Activated naive CD4-positive, alpha-beta T cell treated with Interleukin-2 at 50 U/mL for 16 hours (primary cell): ENCODE results near the gene CYP2B6.
"Not testable (repeated sequence)": the region's sequence is repeated elsewhere in the genome, so short reads cannot be mapped to it uniquely, and the experiment has no call there.

ENCODE experiments used
- DNase-seq: peaks from one replicate; pipeline ENCODE4 v3.0.0-alpha.2; 2020

Gene CYP2B6

DNA sequence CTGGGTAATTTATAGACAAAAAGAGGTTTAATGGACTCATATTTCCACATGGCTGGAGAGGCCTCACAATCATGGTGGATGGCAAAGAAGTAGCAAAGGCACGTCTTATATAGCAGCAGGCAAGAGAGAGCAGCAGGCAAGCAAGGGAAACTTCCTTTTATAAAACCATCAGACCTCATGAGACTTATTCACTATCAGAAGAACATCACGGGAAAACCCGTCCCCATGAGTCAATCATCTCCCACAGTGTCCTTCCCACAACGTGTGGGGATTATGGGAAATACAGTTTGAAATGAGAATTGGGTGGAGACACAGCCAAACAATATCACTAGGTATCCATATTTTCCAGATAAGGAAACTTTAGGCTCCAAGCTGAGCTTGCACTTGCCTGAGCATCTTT is 9.5 kb upstream of the CYP2B6 start:
- DNase-seq: no peak

DNA sequence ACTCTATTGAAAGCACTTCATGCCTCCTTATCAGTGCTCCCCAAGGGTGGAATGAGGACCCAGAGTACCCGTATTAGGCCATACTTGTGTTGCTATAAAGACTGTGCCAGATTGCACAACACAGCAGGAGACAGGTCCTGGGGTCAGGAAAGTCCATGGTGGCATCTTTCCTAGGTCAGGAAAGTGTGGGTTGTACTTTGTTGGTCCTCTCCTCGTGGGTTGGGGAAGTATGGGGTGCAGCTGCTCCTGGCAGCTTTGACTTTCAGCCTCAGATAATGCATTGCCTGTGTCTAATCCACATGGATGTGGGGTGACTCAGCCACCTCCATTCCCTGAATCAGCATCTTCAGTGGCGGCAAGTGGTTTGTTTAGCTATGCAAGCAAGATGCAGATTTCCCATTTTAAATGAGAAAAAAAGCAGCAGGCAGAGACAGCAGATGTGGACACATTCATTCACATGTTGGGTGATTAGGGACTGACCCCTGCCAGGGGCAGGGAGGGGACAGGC is 8.4 kb upstream of the CYP2B6 start:
- no peak for DNase-seq

DNA sequence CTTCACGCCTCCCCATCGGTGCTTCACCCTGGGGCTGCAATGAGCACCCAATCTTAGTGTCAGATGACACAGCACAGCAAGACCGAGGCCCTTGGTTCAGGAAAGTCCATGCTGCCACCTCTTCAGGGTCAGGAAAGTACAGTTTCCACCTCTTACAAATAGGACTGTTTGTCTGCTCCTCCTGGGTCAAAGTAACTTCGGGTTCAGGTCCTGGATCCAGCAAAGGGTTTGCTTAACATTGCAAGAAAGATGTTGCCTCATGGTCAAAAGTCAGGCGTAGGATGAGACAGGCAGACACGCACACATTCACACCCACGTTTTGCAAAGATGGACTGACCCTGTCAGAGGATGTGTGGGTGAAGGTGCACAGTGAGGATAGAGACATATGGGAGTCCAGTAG is 1.6 kb upstream of the CYP2B6 start:
- no peak for DNase-seq

DNA sequence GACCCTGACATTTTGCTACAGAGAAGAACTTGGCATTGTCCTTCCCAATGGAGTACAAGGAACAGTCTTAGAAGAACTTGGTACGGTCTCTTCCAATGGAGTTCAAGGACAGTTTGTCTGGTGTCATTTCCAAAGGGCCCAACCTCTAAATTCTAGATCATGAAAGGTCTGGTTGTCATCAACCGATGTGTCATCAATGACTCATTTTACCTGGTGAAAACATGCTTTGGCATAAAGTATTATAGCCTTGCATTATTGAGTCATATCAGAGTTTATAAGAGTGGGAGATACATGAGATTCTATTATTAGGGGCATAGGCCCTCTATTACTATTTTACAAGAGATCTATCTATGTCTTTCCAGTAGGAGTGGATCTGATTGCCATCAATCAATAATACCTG is 4.3 kb downstream of the CYP2B6 start:
- DNase-seq: no peak

DNA sequence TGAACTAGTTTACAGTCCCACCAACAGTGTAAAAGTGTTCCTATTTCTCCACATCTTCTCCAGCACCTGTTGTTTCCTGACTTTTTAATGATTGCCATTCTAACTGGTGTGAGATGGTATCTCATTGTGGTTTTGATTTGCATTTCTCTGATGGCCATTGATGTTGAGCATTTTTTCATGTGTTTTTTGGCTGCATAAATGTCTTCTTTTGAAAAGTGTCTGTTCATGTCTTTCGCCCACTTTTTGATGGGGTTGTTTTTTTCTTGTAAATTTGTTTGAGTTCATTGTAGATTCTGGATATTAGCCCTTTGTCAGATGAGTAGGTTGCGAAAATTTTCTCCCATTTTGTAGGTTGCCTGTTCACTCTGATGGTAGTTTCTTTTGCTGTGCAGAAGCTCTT is 7.9 kb downstream of the CYP2B6 start:
- not testable (repeated sequence) for DNase-seq

DNA sequence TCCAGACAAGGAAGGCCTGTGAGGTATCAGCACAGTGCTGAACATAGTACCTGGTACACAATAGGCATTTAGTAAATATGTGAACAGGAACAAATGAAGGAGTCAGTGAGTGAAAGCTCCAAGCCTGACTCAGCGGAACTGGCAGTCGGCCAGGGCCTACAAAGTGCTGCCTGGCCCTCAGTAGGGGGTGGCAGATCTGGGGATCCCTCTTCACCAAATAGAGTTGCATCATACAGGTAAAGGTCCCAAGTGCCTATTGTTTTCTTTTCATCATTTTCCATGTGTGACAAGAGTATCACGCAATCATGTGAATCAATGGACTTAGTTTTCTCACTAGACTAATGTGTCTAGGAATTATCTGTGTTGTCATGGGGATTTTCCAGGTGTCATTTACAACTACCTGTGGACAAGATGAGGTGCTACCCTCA is 9.2 kb downstream of the CYP2B6 start:
- DNase-seq: no peak

DNA sequence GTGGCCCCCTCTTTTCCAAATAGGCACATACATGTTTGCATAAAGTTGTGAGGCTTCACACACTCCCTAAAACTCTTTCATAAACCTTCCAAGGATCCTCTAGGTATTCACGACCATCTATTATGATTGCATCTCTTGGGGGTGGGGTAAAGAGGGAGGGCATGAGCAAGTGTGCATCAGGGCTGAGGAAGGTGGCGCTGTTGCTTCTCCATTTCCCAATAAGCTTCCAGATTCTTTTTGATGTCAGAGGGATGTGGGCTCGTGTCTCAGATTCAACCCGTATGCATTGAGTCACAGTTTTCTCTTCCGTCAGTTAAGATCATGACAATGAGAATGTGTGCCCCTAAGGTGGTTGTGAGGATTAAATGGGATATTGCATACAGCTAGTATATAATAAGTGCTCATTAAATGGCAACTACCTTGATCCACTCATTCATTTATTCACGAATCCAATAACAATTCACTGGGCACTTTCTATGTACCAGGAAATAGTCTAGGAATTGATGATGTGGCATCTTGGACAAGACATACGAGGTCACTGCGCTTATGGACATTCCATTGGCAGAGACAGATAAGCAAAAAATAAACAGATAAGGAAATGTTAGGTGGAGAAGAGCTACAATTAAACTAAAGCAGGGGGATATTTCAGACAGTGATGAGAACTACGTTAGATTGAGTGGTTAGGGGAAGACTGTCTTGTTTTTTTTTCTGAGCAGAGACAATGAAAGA is 10.3 kb downstream of the CYP2B6 start:
- no peak for DNase-seq

DNA sequence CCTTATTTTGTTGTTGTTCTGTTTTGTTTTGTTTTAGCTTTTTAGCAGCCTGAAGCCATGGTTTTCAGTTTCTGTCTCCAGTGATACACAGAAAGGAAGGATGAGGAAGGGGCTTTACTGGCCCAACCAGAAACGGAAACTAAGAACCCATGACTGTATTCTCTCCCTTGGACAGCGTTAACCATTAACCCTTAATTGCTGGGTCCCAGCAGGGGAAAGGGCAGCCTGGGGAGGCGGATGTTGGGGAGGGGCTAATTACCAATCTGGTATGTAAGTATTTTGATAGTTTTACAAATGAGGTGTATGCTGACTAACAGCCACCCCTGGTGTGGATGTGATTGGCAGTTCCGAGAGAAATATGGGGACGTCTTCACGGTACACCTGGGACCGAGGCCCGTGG is 12.6 kb downstream of the CYP2B6 start:
- not testable (repeated sequence) for DNase-seq

DNA sequence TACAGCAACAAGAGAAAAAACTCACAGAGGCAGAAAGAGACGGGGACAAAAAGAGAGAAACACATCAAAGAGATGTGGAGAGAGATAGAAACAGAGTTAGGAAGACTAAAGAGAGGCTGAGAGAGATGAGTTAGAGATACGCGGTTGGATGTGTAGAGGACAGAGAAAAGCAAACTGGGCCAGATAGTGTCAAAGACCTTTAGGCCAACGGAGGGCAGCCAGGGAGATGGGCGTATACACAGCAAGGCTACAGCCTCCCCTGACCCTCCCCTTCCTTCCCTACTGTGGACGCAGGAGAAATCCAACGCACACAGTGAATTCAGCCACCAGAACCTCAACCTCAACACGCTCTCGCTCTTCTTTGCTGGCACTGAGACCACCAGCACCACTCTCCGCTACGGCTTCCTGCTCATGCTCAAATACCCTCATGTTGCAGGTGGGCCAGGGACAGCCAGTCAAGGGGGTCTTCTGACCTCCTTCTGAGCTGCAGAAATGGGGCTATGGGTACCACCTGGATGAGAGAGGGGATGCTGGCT is 18.7 kb downstream of the CYP2B6 start:
- no peak for DNase-seq

DNA sequence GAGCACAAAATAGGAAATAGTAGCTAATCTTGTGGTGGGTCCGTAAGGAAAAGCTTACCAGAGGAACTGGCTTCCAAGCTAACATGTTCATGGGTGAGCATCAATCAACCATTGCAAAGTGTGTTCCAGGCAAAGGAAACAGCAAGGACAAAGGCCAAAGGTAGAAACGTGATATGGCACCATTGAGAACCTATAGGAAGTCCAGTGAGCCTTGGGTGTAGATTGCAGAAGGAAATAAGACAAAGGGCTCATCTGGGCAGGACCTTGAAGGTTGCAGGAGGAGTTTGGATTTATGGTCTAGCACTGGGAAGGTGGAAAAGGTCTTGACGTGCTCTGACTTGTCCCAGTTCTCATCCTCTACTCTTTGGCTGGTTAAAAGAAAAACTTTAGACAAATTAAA is 22.3 kb downstream of the CYP2B6 start:
- DNase-seq: no peak

DNA sequence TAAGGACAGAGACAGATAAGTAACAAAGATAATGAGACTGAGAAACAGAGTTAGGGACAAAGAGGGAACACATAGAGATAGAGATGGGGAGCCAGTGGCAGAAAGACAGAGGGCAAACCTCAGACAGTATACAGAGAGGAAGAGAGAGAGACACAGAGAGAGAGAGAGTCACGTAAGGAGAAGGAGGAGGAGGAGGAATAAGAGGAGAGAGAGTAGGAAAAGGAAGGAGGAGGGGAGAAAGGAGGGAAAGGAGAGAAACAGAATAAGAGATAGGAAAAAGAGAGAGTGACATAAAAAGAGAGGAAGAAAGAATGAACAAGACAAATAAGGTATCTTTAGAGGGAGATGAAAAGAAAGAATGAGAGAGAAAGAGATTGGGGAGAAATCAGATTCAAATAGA is 23.6 kb downstream of the CYP2B6 start:
- DNase-seq: no peak

DNA sequence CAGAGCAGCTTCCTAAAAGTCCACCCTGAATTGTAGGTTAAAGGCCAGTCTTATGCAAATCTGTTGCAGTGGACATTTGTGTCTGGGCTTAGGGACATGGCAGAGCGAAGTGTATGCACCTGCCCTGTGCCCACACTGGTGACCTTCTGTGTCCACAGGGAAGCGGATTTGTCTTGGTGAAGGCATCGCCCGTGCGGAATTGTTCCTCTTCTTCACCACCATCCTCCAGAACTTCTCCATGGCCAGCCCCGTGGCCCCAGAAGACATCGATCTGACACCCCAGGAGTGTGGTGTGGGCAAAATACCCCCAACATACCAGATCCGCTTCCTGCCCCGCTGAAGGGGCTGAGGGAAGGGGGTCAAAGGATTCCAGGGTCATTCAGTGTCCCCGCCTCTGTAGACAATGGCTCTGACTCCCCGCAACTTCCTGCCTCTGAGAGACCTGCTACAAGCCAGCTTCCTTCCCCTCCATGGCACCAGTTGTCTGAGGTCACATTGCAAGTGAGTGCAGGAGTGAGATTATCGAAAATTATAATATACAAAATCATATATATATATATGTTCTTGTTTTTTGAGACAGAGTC is 25.5 kb downstream of the CYP2B6 start:
- no peak for DNase-seq

DNA sequence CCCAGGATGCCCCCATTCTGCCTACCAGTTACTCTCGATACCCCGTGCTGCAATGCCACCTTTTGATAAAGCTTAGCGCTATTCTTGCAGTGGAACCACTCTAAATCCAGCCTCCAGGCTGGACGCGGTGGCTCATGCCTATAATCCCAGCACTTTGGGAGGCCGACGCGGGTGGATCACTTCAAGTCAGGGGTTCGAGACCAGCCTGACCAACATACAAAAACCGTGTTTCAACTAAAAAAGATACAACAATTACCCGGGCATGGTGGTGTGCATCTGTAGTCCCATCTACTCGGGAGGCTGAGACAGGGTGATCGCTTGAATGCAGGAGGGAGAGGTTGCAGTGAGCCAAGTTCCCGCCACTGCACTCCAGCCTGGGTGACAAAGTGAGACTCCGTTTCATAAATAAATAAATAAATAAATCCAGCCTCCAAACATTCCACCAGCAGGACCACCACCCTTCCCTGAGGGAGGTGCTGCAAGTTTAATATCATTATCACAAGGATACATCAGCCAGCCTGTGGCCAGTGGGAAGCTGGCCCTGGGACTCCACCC is 27.7 kb downstream of the CYP2B6 start:
- DNase-seq: no peak

DNA sequence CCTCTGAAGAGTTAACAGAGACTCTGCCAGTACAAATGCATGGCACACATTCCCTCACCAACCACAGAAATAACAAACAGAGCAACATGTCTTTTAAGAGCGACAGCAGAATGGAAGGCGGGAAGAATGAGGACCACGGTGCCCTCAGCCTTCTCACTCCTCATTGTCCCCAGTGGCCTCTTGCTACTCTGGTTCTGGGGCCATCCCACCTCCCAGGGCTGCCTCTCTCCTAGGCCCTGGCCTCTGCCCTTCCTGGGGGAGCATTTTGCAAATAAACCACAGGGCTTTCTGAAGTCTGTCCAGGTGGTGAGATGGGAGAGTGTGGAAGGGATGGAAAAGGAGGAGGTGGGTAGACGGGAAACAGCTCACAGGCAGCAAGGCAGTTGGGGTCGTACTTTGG is 28.3 kb downstream of the CYP2B6 start:
- DNase-seq: no peak

DNA sequence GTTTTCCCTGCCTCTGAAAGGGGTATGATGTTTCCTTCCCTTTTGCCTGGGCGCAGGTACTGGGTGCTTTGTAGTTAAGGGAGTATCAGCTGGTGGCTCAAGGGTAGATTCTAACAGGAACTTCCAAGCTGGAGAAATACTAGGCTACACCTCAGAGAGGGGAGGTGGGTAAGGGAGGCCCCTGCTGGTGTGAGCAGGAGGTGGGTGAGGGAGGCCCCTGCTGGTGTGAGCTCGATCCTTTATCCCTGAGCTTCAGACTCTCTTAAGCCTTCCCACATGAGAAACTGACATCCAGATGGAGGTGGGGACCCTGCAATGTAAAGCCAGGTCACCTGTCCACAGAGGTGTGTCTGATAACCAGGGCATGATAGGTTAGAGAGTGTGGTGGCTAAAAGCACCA is 32.1 kb downstream of the CYP2B6 start:
- DNase-seq: no peak

DNA sequence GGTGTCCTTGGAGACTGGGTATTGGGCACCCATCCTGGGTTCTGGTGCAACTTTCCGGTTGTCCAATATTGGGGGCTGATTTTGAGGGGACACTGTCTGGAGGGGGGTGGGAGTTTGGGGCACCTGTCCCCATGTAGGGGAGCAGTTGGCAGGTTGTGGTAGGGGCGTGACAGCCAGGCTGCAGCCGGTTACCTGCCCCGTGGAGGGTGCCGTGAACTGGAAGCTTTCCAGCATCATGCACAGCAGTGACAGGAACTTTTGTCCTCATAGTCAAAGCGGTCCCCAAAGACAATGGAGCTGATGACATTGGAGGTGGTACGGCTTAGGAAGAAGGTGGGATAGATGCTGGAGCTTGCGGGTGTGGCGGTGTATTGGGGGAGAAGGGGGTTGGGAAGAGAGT is 34.3 kb downstream of the CYP2B6 start:
- DNase-seq: no peak

DNA sequence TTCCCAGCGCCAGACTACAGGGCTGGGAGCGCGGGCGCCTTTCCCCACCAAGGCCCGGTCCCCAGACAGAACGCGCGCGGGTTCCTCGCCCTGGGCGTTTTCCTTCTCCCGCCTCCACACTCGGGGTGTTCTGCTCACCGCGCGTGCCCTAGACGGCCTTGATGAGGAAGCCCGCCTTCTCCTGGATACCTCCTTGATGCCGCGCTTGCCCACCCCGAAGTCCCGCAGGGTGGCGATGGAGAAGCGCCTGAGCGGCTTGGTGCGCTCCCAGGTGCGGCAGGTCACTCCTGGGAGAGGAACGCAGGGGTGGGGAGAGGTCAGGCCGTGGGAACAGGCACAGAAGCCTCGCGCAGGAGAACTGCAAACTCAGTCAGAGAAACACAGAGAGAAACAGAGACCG is 34.8 kb downstream of the CYP2B6 start:
- DNase-seq: no peak

DNA sequence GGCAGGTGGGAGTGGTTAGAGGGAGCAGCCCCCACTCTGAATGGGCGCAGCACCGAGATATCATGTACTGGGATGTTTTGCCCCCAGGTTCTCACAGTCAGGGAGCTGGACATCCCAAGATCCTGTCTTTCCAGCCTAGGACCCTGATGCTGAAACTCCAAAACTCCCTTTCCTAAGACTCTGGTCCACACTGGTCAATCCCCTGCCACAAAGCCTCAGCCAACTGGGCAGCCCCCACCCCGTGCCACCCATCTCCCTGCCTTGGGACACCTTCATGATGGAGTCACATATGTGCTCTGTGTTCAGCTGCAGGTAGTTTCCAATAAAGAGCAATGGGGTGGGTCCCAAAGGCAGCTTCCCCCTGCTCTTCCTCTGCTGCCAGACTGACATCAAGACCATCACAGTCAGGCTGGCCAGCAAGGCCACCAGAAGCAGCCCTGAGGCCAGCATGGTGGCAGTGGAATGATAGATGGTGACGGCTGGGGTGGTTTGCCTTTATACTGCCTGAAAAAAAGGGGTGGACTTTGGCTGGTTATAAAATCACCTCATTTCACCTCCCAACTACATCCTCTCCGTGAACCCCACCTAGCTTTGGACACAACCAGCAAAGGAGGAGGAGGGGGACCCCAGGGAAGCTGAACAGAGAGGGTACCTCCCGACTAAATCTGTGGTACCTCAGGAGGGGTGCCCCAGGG is 36.3 kb downstream of the CYP2B6 start:
- DNase-seq: no peak

DNA sequence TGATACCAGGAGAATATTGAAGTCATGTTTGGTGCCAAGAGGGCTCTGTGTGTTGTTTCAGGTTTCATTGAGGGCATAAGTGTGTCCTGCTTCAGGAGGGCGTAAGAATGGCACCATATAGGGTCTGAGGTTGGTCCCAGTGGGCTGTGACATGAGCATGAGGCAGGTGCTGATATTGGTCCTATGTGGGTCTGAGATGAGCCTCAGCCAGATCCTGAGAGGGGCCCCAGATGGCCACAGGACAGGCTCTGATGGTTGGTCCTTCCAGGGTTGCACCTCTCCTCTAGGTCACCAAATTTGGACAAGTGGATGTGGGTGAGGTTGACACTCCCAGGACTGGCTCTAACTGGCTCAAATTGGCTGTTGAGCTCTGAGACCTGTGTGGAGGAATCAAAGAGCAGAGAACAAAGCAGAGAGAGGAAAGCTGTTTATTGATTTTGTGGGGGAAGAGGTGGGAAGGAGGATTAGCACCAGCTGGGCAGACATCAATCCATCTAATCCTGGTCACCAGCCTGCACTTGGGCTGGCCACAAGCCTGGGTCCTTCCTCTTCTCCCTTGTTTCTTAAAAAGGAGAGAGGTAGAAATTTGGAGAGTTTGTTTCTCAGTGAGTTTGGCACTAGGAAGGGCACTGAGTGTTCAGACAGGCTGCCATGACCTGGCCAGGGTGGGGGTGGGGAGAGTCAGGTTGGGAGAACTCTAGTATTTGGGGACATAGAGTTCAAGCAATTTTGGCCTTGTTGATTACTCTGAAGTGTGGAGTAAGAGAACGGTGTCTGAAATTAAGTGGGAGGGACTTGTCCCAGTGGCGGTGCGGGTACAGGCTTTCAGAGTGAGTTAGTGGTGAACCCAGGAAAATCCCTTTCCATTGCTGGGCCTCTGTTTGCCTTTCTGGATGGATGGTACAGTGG is 38.7 kb downstream of the CYP2B6 start:
- DNase-seq: no peak

DNA sequence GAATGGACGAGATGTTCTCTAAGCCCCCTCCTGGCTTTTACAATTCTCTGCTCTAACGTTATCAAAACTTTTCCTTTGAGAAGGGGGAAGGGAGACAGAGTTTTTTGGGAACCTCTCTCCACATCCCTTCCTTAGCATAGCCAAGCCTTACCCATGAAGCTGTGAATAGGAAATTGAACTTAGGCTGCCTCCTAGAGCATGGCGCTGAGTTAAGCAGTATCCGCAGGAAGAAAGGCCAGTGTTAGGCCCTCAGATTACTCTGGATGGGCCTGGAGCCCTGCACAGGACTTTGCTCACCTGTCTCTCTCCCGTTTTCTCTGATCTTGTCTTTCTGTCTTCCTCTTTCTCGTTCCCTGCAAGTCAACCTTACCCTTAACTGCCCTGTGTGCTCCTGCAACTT is 39.6 kb downstream of the CYP2B6 start:
- DNase-seq: no peak

DNA sequence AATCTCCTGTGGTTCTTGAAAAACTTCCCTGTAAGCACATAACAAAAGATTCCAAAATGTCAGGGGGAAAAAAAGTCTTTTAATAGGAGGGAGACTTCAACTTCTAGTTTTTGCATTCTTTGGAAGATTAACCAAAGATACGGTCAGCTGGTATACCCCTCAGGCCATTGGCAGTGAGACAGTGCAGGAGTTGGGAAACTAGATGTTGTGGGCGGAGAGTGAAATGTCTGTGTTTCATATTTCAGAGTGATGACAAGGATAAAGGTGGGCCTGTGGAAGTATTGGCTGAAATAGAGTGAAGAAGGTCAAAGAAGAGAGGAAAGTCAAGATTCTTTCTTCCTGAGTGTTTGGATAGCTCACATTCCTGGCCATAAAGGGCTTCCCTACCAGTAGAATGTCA is 40.8 kb downstream of the CYP2B6 start:
- DNase-seq: no peak

DNA sequence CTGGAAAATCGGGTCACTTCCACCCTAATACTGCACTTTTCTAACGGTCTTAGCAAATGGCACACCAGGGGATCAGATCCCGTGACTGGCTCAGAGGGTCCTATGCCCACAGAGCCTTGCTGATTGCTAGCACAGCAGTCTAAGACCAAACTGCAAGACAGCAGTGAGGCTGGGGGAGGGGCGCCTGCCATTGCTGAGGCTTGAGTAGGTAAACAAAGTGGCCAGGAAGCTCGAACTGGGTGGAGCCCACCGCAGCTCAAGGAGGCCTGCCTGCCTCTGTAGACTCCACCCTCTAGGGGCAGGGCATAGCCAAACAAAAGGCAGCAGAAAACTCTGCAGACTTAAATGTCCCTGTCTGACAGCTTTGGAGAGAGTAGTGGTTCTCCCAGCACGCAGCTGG is 42.2 kb downstream of the CYP2B6 start:
- not testable (repeated sequence) for DNase-seq

DNA sequence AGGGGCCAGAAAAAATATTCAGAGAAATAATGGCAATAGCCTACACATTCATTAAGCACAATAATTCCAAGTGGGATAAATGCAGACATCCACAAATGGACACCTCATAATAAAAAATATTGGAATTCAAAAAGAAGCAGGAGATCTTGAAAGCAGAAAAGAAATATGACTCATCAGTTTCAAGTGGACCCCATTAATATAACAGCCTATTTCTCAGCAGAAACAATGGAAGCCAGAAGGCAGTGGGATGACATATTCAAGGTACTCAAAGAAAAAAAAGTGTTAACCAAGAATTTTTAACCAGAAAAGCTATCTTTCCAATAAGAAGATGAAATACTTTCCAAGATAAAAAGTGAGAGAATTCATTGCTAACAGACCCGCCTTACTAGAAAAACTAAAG is 48.7 kb downstream of the CYP2B6 start:
- DNase-seq: no peak
